Heart left ventricle (tissue), 13 donors: ENCODE measurements around the gene CTTNBP2.

ENCODE experiments used
- POLR2A ChIP-seq, 2 donors: fragments of 450-650 bp; IDR thresholded peaks; one replicate each; pipeline ENCODE4 v1.6.1; 2017; ENCODE audit warnings: antibody characterized with exemption in 2 of 2, mild to moderate bottlenecking in 2 of 2, moderate library complexity in 2 of 2
- TF ChIP-seq, protein P1 (sequence below), 12 donors: fragments of 200-600 bp; sonication (generic) in 4 of 12; IDR thresholded peaks; one replicate each; pipeline versions ENCODE4 v1.5.0 to v1.8.0; 2018 to 2022; ENCODE audit warnings: antibody characterized with exemption in 12 of 12, mild to moderate bottlenecking in 5 of 12
- donor health status: ischemic (EF 13 %, LVEDD 7.1; RV severe dilation, severe dysfunction).
- donor health status: DM: no; HTN: yes; CAD: no.
- donor health status: DM: no; HTN: no; CAD: no.
- donor health status: ischemic (EF 25% LVEDD 6.9; RV normal size, moderate dysfunction).
- donor health status: ischemic (EF 25% LVEDD 5.7; RV mildly dilated, moderate dysfunction).
- donor health status: ischemic (EF 35%, LVEDD 5.7; RV mildly dilated, moderate dysfunction).
- donor health status: nonischemic (EF 11% LVEDD 7.7; RV severe dilation, severe dysfunction).
- donor health status: DM: yes; HTN: yes; CAD: no.
- donor health status: PGD.
- donor health status: ischemic (EF 29% LVEDD 5.4; RV normal size, mild dysfunction).
- donor health status: nonischemic (EF 23%, LVEDD 6.1; RV moderate dilation, normal function).

DNA sequence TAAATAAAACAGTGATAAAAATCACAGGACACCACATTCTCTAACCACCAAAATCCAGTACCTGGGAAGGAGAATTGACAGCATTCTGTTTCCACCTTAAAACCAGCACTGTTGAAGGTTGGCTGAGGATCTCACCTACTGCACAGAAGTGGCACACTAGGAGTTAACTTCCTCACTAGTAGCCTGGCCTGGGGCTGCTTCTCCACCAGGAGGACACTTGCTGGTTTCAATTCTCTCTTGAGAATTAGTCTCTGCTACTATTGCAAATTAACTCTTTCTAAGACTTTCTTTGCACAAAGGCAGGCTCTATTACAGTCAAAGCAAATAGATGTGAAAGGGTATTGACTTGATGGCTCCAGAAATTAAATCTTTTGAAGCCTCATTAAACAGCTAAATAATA is 2.3 kb upstream of the CTTNBP2 start:
- TF ChIP-seq, protein P1, sequence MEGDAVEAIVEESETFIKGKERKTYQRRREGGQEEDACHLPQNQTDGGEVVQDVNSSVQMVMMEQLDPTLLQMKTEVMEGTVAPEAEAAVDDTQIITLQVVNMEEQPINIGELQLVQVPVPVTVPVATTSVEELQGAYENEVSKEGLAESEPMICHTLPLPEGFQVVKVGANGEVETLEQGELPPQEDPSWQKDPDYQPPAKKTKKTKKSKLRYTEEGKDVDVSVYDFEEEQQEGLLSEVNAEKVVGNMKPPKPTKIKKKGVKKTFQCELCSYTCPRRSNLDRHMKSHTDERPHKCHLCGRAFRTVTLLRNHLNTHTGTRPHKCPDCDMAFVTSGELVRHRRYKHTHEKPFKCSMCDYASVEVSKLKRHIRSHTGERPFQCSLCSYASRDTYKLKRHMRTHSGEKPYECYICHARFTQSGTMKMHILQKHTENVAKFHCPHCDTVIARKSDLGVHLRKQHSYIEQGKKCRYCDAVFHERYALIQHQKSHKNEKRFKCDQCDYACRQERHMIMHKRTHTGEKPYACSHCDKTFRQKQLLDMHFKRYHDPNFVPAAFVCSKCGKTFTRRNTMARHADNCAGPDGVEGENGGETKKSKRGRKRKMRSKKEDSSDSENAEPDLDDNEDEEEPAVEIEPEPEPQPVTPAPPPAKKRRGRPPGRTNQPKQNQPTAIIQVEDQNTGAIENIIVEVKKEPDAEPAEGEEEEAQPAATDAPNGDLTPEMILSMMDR (IDR thresholded peaks at IDR 0.05): peak in 2 of 12 donors; percentile 8 to 12
- no peak for TF ChIP-seq POLR2A (IDR thresholded peaks at IDR 0.05)
